ENCODE data around the gene TTLL11. TPM values are rescaled to one million over a fixed set of nuclear protein-coding genes. Genes with fewer than 3 reads are reported as not detected.

TTLL11 gene
- total RNA-seq, 1 experiment from 2014 or later, result 1.5 TPM

DNA sequence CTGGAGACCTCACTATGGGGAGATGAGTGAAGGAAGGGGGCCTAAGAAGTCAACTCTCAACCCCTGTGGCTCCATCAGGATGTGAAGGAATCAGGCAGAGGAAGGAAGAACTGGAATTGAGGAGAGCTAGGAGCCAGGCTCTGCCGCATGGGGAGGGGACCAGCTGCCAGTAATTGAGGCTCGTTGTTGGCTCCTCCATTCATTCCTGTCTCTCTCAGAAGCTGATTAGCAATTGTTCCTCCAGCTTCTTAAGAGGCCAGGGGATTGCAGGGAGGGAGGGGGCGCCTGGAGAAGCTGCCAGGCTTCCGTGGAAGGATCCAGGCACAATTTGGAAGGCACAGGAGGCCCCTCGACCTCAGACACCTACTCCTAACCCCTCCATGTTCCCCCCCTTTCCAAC, 20.5 kb upstream of the TTLL11 start:
- Mint-ChIP-seq H3K36me3 (ENCODE audit: insufficient read depth in 1 of 3, low read depth in 3 of 3) (no peaks in the 10 kb centered on the region), H3K27ac (no peak overlapping the region; a peak in 1 of 7 replicates), H3K27me3 (ENCODE audit: low read depth) (peaks cover 2% of the 10 kb centered on the region), H3K9me3 (no peaks in the 10 kb centered on the region), H3K4me1 (peaks cover 38 to 51% of the 10 kb centered on the region in 2 experiments), H3K4me3 (no peak overlapping the region; a peak in 1 of 5 replicates)
- Histone ChIP-seq H3T11ph (ENCODE audit: low read length) (no peak overlapping the region), H2BK120ac (ENCODE audit: low read depth, low read length, poor library complexity, severe bottlenecking) (no peak overlapping the region), H3K18ac (ENCODE audit: insufficient read length, low read depth, low read length) (peak overlapping the region; percentile 23), H4K8ac (replicated peaks; ENCODE audit: insufficient read length, low read depth, low read length) (no peak overlapping the region), H4K91ac (ENCODE audit: insufficient read length, low read depth, low read length) (no peak overlapping the region), H3K4me1 (ENCODE audit: insufficient read depth, low read length) (peaks cover 5% of the 10 kb centered on the region; the same call in 1 of the 2 replicates), H3K4me2 (ENCODE audit: insufficient read depth, insufficient read length, low read length) (no peak overlapping the region), H3K9me3 (ENCODE audit: control insufficient read depth, low read depth, low read length) (no peaks in the 10 kb centered on the region), H3K14ac (ENCODE audit: insufficient read depth, low read length) (no peak overlapping the region), H3K4ac (ENCODE audit: low read depth, low read length) (no peak overlapping the region), H2BK5ac (ENCODE audit: insufficient read length, low read length) (no peak overlapping the region), H4K5ac (ENCODE audit: insufficient read length, low read depth, low read length) (no peak overlapping the region), H3K27me3 (ENCODE audit: insufficient read depth, low read length) (no peaks in the 10 kb centered on the region), H3K79me1 (ENCODE audit: insufficient read depth, low read depth, low read length, poor library complexity, severe bottlenecking) (no peaks in the 10 kb centered on the region), H2BK12ac (ENCODE audit: insufficient read length, low read depth, low read length) (no peak overlapping the region), H3K27ac (ENCODE audit: insufficient read length, low read depth, low read length) (no peak overlapping the region), H3K79me2 (ENCODE audit: insufficient read depth, low read length) (no peaks in the 10 kb centered on the region), H2BK15ac (ENCODE audit: low read depth, low read length) (no peak overlapping the region), H3K23ac (ENCODE audit: insufficient read length, low read depth, low read length) (no peak overlapping the region), H2AFZ (ENCODE audit: low read length) (no peak overlapping the region), H3K23me2 (ENCODE audit: insufficient read length, low read depth, low read length, poor library complexity, severe bottlenecking) (no peaks in the 10 kb centered on the region), H2BK20ac (ENCODE audit: low read depth, low read length, poor library complexity, severe bottlenecking) (no peak overlapping the region), H4K20me1 (ENCODE audit: control insufficient read depth, insufficient read depth, insufficient read length) (no peaks in the 10 kb centered on the region), H3K9ac (ENCODE audit: extremely low read depth, insufficient read length, low read length) (no peak overlapping the region), H3K56ac (ENCODE audit: insufficient read length, low read depth, low read length) (no peak overlapping the region), H2AK5ac (ENCODE audit: insufficient read length, low read length) (no peak overlapping the region)
- DNase-seq, result no peak
- no peak for TF ChIP-seq CTCF (conservative IDR thresholded peaks at IDR 0.05)
- WGBS (ENCODE audit: extremely low coverage, insufficient read length, low lambda C conversion rate), result no CpG with 5 or more reads among the region's 5 CpGs

Measured in H9 (cell line).